Prostate gland (tissue), 2 donors: ENCODE data around the gene SIM1. TPM values are rescaled to one million over a fixed set of nuclear protein-coding genes. Genes with fewer than 3 reads are reported as not detected.

ENCODE experiments used
- DNase-seq: peaks from one replicate; pipeline ENCODE4 v3.0.0-alpha.2; 2019; ENCODE audit warnings: low spot score
- H3K27ac ChIP-seq, 2 donors: fragments of 200-600 bp; sonication (generic); 2 replicates each; pipeline ENCODE4 v1.5.1; 2017 to 2019
- H3K27me3 ChIP-seq: fragments of 200-600 bp; sonication (generic); replicated peaks from 2 replicates; pipeline ENCODE4 v1.5.1; 2019; ENCODE audit not compliant: insufficient read depth
- H3K36me3 ChIP-seq, 2 donors: fragments of 200-600 bp; sonication (generic); 1 replicate in 1 of 2; 2 replicates in 1 of 2; pipeline versions ENCODE4 v1.5.1 to v1.8.1; 2017 to 2019
- H3K4me1 ChIP-seq: fragments of 200-600 bp; sonication (generic); replicated peaks from 2 replicates; pipeline ENCODE4 v1.5.1; 2019
- H3K4me3 ChIP-seq, 2 donors: fragments of 200-600 bp; sonication (generic); 2 replicates each; pipeline ENCODE4 v1.5.1; 2017 to 2019
- H3K9me3 ChIP-seq: fragments of 200-600 bp; sonication (generic); 2 replicates; pipeline ENCODE4 v1.5.1; 2017
- CTCF ChIP-seq, 4 experiments: fragments of 200-600 bp in 2 of 4; fragments of 450-650 bp in 2 of 4; sonication (generic) in 2 of 4; IDR thresholded peaks; 1 replicate in 3 of 4; 2 replicates in 1 of 4; pipeline ENCODE4 v1.5.1; 2016 to 2019; ENCODE audit warnings: antibody characterized with exemption in 4 of 4, mild to moderate bottlenecking in 2 of 4, moderate library complexity in 2 of 4
- POLR2A ChIP-seq: fragments of 450-650 bp; IDR thresholded peaks from one replicate; pipeline ENCODE4 v1.6.1; 2016; ENCODE audit warnings: antibody characterized with exemption, mild to moderate bottlenecking
- POLR2AphosphoS5 ChIP-seq: sonication (generic); formaldehyde crosslinking; IDR thresholded peaks from one replicate; pipeline ENCODE4 v1.6.1; 2017; ENCODE audit warnings: antibody characterized with exemption
- WGBS: methylation state at CpG from one replicate; pipeline ENCODE4 v1.1.5; 2018; 5-methylcytosine and 5-hydroxymethylcytosine counted together
- intact Hi-C: fragments of 100-400 bp; cut with DNase I; formaldehyde crosslinking; loops from one replicate; pipeline ENCODE4 v1.14.2; 2022
- total RNA-seq, 2 donors: library from RNA; depleted of rRNA; stranded (reverse); fragments of >200 nt; gene quantifications; one replicate each; pipeline ENCODE4 v1.1.0, GENCODE V29; 2016

SIM1 gene
- total RNA-seq, 2 donors from 2014 or later: 0.85 TPM; not detected in 1

GRCh38 chr6:100461278-100461916 is 3.3 kb downstream of the SIM1 start:
- peaks cover 62% of the 10 kb centered on the region for H3K27me3 ChIP-seq
- WGBS: 7% methylated on average over 28 of the region's 29 CpGs
- no peak for DNase-seq
- intact Hi-C loops: no loop called here
- H3K4me1 ChIP-seq: no peaks in the 10 kb centered on the region
- H3K9me3 ChIP-seq: no peaks in the 10 kb centered on the region
- no peaks in the 10 kb centered on the region for H3K36me3 ChIP-seq
- H3K4me3 ChIP-seq: no peak overlapping the region
- no peak overlapping the region for H3K27ac ChIP-seq
- TF ChIP-seq POLR2AphosphoS5 (no peak), CTCF (IDR thresholded peaks at IDR 0.05) (no peak), POLR2A (no peak)

- intact Hi-C loops: no loop called here
Measured at GRCh38 chr6:100460650-100461204, 4.0 kb downstream of the SIM1 start.

GRCh38 chr6:100459592-100460184 is 5.0 kb downstream of the SIM1 start:
- H3K9me3 ChIP-seq: no peaks in the 10 kb centered on the region
- H3K4me3 ChIP-seq: no peak overlapping the region
- intact Hi-C loops: no loop called here
- H3K36me3 ChIP-seq: no peaks in the 10 kb centered on the region
- H3K27me3 ChIP-seq: peaks cover 57% of the 10 kb centered on the region
- DNase-seq: no peak
- H3K27ac ChIP-seq: no peak overlapping the region
- TF ChIP-seq POLR2AphosphoS5 (no peak), POLR2A (no peak), CTCF (IDR thresholded peaks at IDR 0.05) (no peak)
- H3K4me1 ChIP-seq: no peaks in the 10 kb centered on the region

More at GRCh38 chr6:100460650-100461204, 4.0 kb downstream of the SIM1 start:
- Histone ChIP-seq H3K4me1 (no peaks in the 10 kb centered on the region), H3K27me3 (peaks cover 60% of the 10 kb centered on the region), H3K4me3 (no peak overlapping the region), H3K9me3 (no peaks in the 10 kb centered on the region), H3K36me3 (no peaks in the 10 kb centered on the region), H3K27ac (no peak overlapping the region)
- TF ChIP-seq CTCF (IDR thresholded peaks at IDR 0.05) (no peak), POLR2AphosphoS5 (no peak), POLR2A (no peak)
- 10% methylated on average over 9 of the region's 9 CpGs for WGBS
- DNase-seq: no peak

- intact Hi-C loops: no loop called here
- Histone ChIP-seq H3K4me1 (no peaks in the 10 kb centered on the region), H3K9me3 (no peaks in the 10 kb centered on the region), H3K4me3 (no peak overlapping the region), H3K36me3 (no peaks in the 10 kb centered on the region), H3K27ac (no peak overlapping the region), H3K27me3 (peaks cover 55% of the 10 kb centered on the region)
- WGBS: 23% methylated on average over 10 of the region's 10 CpGs
- no peak for DNase-seq
- no peak for TF ChIP-seq POLR2A
- TF ChIP-seq POLR2AphosphoS5: no peak
- no peak for TF ChIP-seq CTCF (IDR thresholded peaks at IDR 0.05)
Measured at GRCh38 chr6:100458841-100459591, 5.7 kb downstream of the SIM1 start.
